ENCODE measurements around the gene TBC1D10A. TPM values are rescaled to one million over a fixed set of nuclear protein-coding genes. Genes with fewer than 3 reads are reported as not detected.

Gene TBC1D10A
- total and polyA plus RNA-seq, 9 donors = 6.1 to 39.3 (median 28.1) TPM

DNA sequence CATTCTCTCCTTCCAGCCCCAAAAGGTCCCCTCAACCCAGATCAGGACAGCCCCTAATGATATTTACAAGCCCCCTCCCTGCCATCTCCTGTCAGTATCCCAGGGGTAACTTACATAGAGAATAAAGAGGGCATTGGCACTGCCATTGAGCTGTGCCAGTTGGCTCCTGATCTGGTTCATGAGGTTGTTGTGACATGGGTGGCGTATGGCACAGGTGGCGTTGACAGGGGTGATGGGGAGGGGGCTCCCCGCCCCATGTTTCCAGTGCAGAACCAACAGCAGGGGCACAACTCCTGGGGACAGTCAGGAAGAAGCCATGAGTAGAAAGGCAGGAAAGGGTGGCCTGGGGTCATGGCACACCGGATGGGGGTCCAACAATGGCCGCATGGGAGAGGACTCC lies 82.1 kb downstream of the TBC1D10A start:
- Histone ChIP-seq H3K4me1 (ENCODE audit: insufficient read depth) (peaks cover 6% of the 10 kb centered on the region), H3K9me3 (no peaks in the 10 kb centered on the region), H3K4me3 (no peak overlapping the region), H3K36me3 (no peaks in the 10 kb centered on the region), H3K27me3 (no peaks in the 10 kb centered on the region), H3K27ac (no peak overlapping the region)
- intact Hi-C loops (cut with DNase I) = loop anchor here in 2 of 4 donors (5.0 kb wide), 2 partner anchors 37 to 137 kb away; no protein-coding TSS in a partner anchor
- TF ChIP-seq POLR2A (IDR thresholded peaks at IDR 0.05) = no peak
- no peak for TF ChIP-seq EP300 (IDR thresholded peaks at IDR 0.05)
- TF ChIP-seq, protein P1, sequence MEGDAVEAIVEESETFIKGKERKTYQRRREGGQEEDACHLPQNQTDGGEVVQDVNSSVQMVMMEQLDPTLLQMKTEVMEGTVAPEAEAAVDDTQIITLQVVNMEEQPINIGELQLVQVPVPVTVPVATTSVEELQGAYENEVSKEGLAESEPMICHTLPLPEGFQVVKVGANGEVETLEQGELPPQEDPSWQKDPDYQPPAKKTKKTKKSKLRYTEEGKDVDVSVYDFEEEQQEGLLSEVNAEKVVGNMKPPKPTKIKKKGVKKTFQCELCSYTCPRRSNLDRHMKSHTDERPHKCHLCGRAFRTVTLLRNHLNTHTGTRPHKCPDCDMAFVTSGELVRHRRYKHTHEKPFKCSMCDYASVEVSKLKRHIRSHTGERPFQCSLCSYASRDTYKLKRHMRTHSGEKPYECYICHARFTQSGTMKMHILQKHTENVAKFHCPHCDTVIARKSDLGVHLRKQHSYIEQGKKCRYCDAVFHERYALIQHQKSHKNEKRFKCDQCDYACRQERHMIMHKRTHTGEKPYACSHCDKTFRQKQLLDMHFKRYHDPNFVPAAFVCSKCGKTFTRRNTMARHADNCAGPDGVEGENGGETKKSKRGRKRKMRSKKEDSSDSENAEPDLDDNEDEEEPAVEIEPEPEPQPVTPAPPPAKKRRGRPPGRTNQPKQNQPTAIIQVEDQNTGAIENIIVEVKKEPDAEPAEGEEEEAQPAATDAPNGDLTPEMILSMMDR (IDR thresholded peaks at IDR 0.05) = no peak
- no peak for DNase-seq
- 93 to 98% (median 97%) methylated on average over 5 of the region's 5 CpGs for WGBS, 3 donors

DNA sequence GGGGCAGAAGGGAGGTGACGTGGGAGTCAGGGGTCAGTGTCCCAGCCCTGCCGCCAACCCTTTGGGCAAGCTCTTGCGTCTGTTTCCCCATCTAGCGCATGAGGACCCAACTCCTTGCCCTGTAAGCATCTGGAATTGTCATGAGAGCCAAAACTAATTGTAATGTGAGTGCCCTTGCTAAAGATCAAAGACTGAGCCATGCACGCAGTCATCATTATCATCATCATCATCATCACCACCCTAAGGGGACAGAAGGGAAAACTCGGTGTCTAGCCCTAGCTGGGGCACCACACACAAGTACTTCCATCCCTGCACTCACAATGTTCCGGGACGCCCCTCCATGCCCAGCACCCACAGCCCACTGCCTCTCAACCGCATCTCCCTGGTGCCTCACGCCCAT lies 82.7 kb downstream of the TBC1D10A start:
- Histone ChIP-seq H3K27ac (no peak overlapping the region), H3K4me1 (ENCODE audit: insufficient read depth) (peaks cover 7% of the 10 kb centered on the region), H3K27me3 (no peaks in the 10 kb centered on the region), H3K36me3 (no peaks in the 10 kb centered on the region), H3K9me3 (no peaks in the 10 kb centered on the region), H3K4me3 (no peak overlapping the region)
- TF ChIP-seq, protein P1 (IDR thresholded peaks at IDR 0.05) = no peak
- TF ChIP-seq EP300 (IDR thresholded peaks at IDR 0.05) (no peak), POLR2A (IDR thresholded peaks at IDR 0.05) (no peak)
- intact Hi-C loops (cut with DNase I) = loop anchor here in 1 of 4 donors (5.0 kb wide), 1 partner anchor 37 kb away; no protein-coding TSS in a partner anchor
- WGBS, 3 donors = 96 to 97% (median 97%) methylated on average over 10 of the region's 10 CpGs
- DNase-seq = no peak

DNA sequence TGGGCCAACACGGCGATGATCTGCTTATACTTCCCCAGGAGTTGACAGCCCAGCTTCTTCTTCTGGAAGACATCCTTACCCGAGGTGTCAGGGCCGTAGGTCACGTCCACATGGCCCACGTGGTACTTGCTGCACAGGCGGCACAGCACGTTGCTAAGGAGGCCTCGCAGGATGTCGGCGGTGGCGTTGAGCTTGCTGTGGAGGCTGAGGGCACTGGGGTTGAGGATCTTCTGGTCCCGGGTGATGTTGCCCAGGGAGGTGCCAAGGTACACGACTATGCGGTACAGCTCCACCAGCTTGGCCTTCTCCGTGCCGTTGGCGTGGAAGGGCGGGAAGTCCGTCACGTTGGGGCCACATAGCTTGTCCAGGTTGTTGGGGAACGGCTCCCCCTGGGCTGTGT lies 83.1 kb downstream of the TBC1D10A start:
- H3K27ac ChIP-seq = no peak overlapping the region
- H3K4me3 ChIP-seq = no peak overlapping the region
- H3K36me3 ChIP-seq = no peaks in the 10 kb centered on the region
- no peak for DNase-seq
- no peaks in the 10 kb centered on the region for H3K9me3 ChIP-seq
- peaks cover 11% of the 10 kb centered on the region for H3K4me1 ChIP-seq (ENCODE audit: insufficient read depth)
- WGBS, 3 donors = 94 to 98% (median 95%) methylated on average over 21 to 22 of the region's 22 CpGs
- intact Hi-C loops (cut with DNase I) = loop anchor here in 1 of 4 donors (5.0 kb wide), 1 partner anchor 36 kb away; no protein-coding TSS in a partner anchor
- TF ChIP-seq EP300 (IDR thresholded peaks at IDR 0.05) = no peak
- no peak for TF ChIP-seq POLR2A (IDR thresholded peaks at IDR 0.05)
- TF ChIP-seq, protein P1 (IDR thresholded peaks at IDR 0.05) = no peak
- H3K27me3 ChIP-seq = no peaks in the 10 kb centered on the region

Other genes starting within 250 kb of the TBC1D10A start
- gene HORMAD2, start 246.5 kb downstream of the TBC1D10A start, total RNA-seq = not detected
- not detected for gene HORMAD2, start 246.5 kb downstream of the TBC1D10A start, polyA plus RNA-seq
- gene LIF, start 80.2 kb downstream of the TBC1D10A start, total RNA-seq = 1 to 10 TPM in 5 of 7 donors, under 1 TPM in 2; 0.35 to 8.3 (median 1.9) TPM
- gene LIF, start 80.2 kb downstream of the TBC1D10A start, polyA plus RNA-seq = 1 to 10 TPM; 1.1 to 3.1 TPM
- gene OSM, start 60.1 kb downstream of the TBC1D10A start, total RNA-seq = 1 to 10 TPM in 4 of 7 donors, under 1 TPM in 2, not detected in 1; 0.73 to 4.5 (median 1.2) TPM
- under 1 TPM in 1 of 2 donors, not detected in 1; 0.46 TPM for gene OSM, start 60.1 kb downstream of the TBC1D10A start, polyA plus RNA-seq
- gene CASTOR1, start 37.4 kb downstream of the TBC1D10A start, total RNA-seq = 10 to 100 TPM; 11.0 to 31.2 (median 20.6) TPM
- gene CASTOR1, start 37.4 kb downstream of the TBC1D10A start, polyA plus RNA-seq = 10 to 100 TPM in 1 of 2 donors, 1 to 10 TPM in 1; 3.1 to 22.0 TPM
- 100 to 1,000 TPM in 5 of 7 donors, 10 to 100 TPM in 2; 36.4 to 211 (median 176) TPM for gene SF3A1, start 30.0 kb upstream of the TBC1D10A start, total RNA-seq
- 10 to 100 TPM; 42.3 to 80.8 TPM for gene SF3A1, start 30.0 kb upstream of the TBC1D10A start, polyA plus RNA-seq
- 10 to 100 TPM in 1 of 7 donors, 1 to 10 TPM in 6; 2.0 to 28.0 (median 2.7) TPM for gene CCDC157, start 30.1 kb upstream of the TBC1D10A start, total RNA-seq
- gene CCDC157, start 30.1 kb upstream of the TBC1D10A start, polyA plus RNA-seq = 1 to 10 TPM in 1 of 2 donors, under 1 TPM in 1; 0.60 to 1.8 TPM
- 10 to 100 TPM in 5 of 7 donors, 1 to 10 TPM in 2; 6.1 to 26.1 (median 15.4) TPM for gene RNF215, start 60.5 kb upstream of the TBC1D10A start, total RNA-seq
- gene RNF215, start 60.5 kb upstream of the TBC1D10A start, polyA plus RNA-seq = 10 to 100 TPM in 1 of 2 donors, 1 to 10 TPM in 1; 2.9 to 13.6 TPM
- gene SEC14L2, start 70.1 kb upstream of the TBC1D10A start, total RNA-seq = 10 to 100 TPM in 3 of 7 donors, 1 to 10 TPM in 4; 3.0 to 14.3 (median 9.0) TPM
- gene SEC14L2, start 70.1 kb upstream of the TBC1D10A start, polyA plus RNA-seq = 1 to 10 TPM; 2.5 to 8.2 TPM
- 10 to 100 TPM in 1 of 7 donors, 1 to 10 TPM in 6; 1.7 to 10.9 (median 7.1) TPM for gene MTFP1, start 98.8 kb upstream of the TBC1D10A start, total RNA-seq
- gene MTFP1, start 98.8 kb upstream of the TBC1D10A start, polyA plus RNA-seq = 1 to 10 TPM; 3.8 to 4.0 TPM
- gene SEC14L3, start 145.1 kb upstream of the TBC1D10A start, total RNA-seq = not detected
- not detected for gene SEC14L3, start 145.1 kb upstream of the TBC1D10A start, polyA plus RNA-seq
- gene SEC14L4, start 178.8 kb upstream of the TBC1D10A start, total RNA-seq = under 1 TPM in 5 of 7 donors, not detected in 2; 0.12 to 0.32 (median 0.23) TPM
- gene SEC14L4, start 178.8 kb upstream of the TBC1D10A start, polyA plus RNA-seq = under 1 TPM; 0.15 to 0.19 TPM
- gene SEC14L6, start 219.8 kb upstream of the TBC1D10A start, total RNA-seq = 1 to 10 TPM in 5 of 7 donors, under 1 TPM in 2; 0.92 to 2.8 (median 2.0) TPM
- 1 to 10 TPM; 1.0 to 1.7 TPM for gene SEC14L6, start 219.8 kb upstream of the TBC1D10A start, polyA plus RNA-seq
- gene GAL3ST1, start 247.7 kb upstream of the TBC1D10A start, total RNA-seq = 1 to 10 TPM; 1.1 to 4.1 (median 1.9) TPM
- gene GAL3ST1, start 247.7 kb upstream of the TBC1D10A start, polyA plus RNA-seq = 1 to 10 TPM in 1 of 2 donors, not detected in 1; 1.9 TPM

Data from ovary (tissue), 9 donors.